ENCODE results near the gene ING2. TPM values are rescaled to one million over a fixed set of nuclear protein-coding genes. Genes with fewer than 3 reads are reported as not detected.

Gene ING2
- total RNA-seq, 4 donors from 2014 or later: 23.0 to 30.8 (median 25.0) TPM

DNA sequence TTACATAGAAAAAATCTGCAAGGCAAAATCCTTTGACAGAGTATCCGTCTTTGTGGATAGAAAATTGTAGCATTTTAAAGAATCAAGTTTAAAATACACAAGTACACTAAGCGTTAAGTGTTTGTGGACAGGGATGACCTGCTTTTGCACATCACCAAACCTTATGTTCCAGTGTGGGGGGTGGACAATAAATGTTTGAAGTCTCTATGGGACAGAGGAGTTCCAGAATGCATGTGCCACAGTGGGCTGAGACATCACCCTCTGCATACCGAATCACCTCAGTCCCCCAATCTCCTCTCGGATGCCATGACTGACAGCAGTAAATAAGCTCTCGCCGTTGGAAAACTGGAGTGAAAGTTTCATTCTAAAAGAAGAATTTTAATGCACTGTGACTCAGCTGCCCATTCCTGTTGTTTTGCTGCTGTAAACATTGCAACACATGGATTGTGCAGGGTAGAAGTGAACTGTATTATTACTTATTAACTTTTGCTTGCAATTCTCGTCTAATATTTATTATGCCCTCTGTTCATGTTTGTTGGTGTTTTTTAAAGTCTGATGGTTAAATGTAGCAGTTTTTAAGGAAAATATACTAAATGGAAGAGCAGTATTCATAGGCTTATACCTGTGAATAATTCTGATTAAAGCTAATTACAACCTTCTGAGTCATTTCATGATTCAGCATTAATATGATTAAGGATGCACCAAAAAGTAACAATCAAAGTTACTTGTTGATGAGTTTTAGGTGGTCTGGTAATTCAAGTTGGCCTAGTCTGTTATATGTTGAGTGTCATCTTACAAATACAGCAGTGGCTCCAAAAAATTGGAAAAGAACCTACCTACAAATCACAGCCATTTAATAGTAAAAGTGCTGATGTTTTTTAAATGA is 36.4 kb upstream of the ING2 start:
- no peaks in the 10 kb centered on the region for H3K4me1 ChIP-seq
- no peak for TF ChIP-seq POLR2A (IDR thresholded peaks at IDR 0.05)
- TF ChIP-seq, protein P1, sequence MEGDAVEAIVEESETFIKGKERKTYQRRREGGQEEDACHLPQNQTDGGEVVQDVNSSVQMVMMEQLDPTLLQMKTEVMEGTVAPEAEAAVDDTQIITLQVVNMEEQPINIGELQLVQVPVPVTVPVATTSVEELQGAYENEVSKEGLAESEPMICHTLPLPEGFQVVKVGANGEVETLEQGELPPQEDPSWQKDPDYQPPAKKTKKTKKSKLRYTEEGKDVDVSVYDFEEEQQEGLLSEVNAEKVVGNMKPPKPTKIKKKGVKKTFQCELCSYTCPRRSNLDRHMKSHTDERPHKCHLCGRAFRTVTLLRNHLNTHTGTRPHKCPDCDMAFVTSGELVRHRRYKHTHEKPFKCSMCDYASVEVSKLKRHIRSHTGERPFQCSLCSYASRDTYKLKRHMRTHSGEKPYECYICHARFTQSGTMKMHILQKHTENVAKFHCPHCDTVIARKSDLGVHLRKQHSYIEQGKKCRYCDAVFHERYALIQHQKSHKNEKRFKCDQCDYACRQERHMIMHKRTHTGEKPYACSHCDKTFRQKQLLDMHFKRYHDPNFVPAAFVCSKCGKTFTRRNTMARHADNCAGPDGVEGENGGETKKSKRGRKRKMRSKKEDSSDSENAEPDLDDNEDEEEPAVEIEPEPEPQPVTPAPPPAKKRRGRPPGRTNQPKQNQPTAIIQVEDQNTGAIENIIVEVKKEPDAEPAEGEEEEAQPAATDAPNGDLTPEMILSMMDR (IDR thresholded peaks at IDR 0.05): no peak
- no peaks in the 10 kb centered on the region for H3K36me3 ChIP-seq
- no peaks in the 10 kb centered on the region for H3K9me3 ChIP-seq
- H3K27ac ChIP-seq: no peak overlapping the region
- H3K4me3 ChIP-seq: no peak overlapping the region
- DNase-seq: no peak
- no peaks in the 10 kb centered on the region for H3K27me3 ChIP-seq

DNA sequence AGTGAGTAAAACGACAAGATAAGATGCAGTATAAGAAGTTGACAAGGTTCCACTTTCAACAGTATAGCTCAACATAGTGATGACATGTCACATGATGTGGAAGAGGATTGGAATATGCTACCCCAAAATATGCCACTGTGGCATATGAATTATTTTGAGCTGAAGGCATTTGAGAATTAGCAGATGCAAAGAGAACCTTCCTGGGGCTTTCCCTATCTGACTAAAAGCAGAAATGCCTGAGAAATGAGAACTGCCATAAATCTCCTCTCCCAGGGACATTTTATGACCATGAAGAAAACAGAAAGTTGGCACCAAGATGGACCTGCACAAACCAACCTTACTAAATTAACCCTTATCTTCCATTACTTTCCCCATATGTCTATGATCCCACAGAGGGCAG is 35.6 kb upstream of the ING2 start:
- no peak overlapping the region for H3K4me3 ChIP-seq
- no peaks in the 10 kb centered on the region for H3K27me3 ChIP-seq
- H3K4me1 ChIP-seq: no peaks in the 10 kb centered on the region
- no peaks in the 10 kb centered on the region for H3K36me3 ChIP-seq
- H3K27ac ChIP-seq: no peak overlapping the region
- no peak for DNase-seq
- H3K9me3 ChIP-seq: no peaks in the 10 kb centered on the region
- no peak for TF ChIP-seq POLR2A (IDR thresholded peaks at IDR 0.05)
- TF ChIP-seq, protein P1 (IDR thresholded peaks at IDR 0.05): no peak

DNA sequence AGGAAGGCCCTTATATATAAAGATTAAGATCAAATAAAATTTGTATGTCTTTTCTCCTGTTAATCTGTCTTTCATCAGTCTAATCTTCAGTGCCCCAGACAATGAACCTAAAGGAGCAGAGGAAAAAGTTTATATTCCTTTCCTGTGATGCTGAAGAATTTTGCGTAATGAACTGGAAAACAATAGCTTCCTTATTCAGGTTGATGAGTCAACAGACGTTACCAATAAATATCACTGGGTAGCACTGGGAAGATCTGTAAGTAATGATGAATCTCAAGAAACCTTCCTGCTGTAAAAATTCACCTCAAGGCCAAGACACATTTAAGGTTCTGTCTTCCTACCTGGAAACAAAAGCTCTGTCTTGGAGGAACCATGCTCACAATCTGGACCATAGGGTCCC is 34.9 kb upstream of the ING2 start:
- H3K4me3 ChIP-seq: no peak overlapping the region
- no peaks in the 10 kb centered on the region for H3K9me3 ChIP-seq
- no peak for DNase-seq
- no peaks in the 10 kb centered on the region for H3K27me3 ChIP-seq
- H3K27ac ChIP-seq: no peak overlapping the region
- TF ChIP-seq POLR2A (IDR thresholded peaks at IDR 0.05): no peak
- TF ChIP-seq, protein P1 (IDR thresholded peaks at IDR 0.05): no peak
- H3K36me3 ChIP-seq: no peaks in the 10 kb centered on the region
- H3K4me1 ChIP-seq: no peaks in the 10 kb centered on the region

DNA sequence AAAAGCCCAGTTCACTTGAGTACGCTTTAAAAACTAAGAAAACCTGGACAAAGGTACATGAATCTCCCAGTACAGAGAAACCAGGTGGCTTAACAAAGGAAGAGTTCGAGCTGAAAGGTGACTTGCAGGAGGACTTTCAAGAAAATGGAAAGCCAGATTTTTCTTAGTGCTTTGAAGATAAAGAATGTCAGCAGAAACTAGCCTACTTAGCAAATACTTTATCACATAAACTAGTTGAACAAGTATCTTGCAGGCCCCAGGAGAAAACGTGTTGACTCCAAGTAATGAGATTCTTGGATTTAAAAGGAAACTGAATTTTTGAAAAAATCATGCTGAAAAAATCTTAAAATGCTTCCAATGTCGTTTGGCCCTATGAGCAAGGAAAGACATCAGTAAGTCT is 34.0 kb upstream of the ING2 start:
- H3K4me3 ChIP-seq: no peak overlapping the region
- H3K36me3 ChIP-seq: no peaks in the 10 kb centered on the region
- H3K4me1 ChIP-seq: no peaks in the 10 kb centered on the region
- no peaks in the 10 kb centered on the region for H3K9me3 ChIP-seq
- H3K27me3 ChIP-seq: no peaks in the 10 kb centered on the region
- no peak overlapping the region for H3K27ac ChIP-seq
- DNase-seq: no peak
- TF ChIP-seq, protein P1 (IDR thresholded peaks at IDR 0.05): no peak
- TF ChIP-seq POLR2A (IDR thresholded peaks at IDR 0.05): no peak

DNA sequence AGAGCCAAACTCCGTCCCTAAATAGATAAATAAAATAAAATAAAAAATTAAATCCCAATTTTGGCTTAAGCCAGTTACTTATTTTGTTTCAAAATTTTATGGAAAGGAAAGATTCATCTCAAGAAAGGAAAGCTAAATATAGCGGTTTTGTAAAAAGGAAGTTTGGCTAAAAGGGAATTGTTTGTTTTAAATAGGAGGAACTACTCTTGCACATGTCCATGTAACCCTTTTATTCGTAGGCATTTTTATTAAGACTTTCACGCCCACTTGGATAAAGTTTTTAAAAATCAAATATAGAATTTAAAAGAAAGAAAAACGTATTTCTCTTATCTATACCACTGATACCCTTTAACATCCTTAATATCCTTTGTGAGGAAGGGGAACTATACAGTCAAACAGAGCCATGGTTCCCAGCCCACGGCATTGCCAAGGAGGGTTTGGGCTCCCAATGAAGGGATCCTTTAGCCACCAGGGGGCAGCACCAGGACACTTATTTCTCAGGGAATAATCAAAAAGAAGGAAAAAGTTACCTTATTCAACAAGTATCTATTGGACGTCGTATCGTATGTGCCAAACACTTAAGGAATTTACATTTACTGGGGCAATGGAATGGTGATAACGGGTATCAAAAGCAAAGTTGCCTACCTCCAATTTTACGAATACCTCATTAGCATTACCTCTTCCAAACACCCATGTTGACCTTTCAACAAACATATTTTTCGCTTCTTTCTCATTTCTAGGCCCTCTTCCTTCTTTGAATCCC is 32.7 kb upstream of the ING2 start:
- H3K4me1 ChIP-seq: no peaks in the 10 kb centered on the region
- no peak overlapping the region for H3K4me3 ChIP-seq
- no peaks in the 10 kb centered on the region for H3K36me3 ChIP-seq
- no peak overlapping the region for H3K27ac ChIP-seq
- H3K27me3 ChIP-seq: no peaks in the 10 kb centered on the region
- no peak for TF ChIP-seq POLR2A (IDR thresholded peaks at IDR 0.05)
- TF ChIP-seq, protein P1 (IDR thresholded peaks at IDR 0.05): peak; percentile 63 to 92 (median 82)
- H3K9me3 ChIP-seq: no peaks in the 10 kb centered on the region
- DNase-seq: peak; percentile 81 to 94 (median 86)
